ENCODE measurements around the gene DDX49. TPM values are rescaled to one million over a fixed set of nuclear protein-coding genes. Genes with fewer than 3 reads are reported as not detected.

DDX49 gene
- total and polyA plus RNA-seq, 7 donors: 32.7 to 51.1 (median 38.8) TPM

GRCh38 chr19:18895038-18895823 is 24.3 kb upstream of the DDX49 start:
- Histone ChIP-seq H3K27me3 (peaks cover 19 to 50% (median 32%) of the 10 kb centered on the region in 3 donors), H3K27ac (peak overlapping the region in 3 of 4 donors; percentile 8 to 58 (median 51)), H3K4me3 (peak overlapping the region; percentile 12 to 47 (median 38)), H3K4me1 (peaks cover 0 to 27% (median 22%) of the 10 kb centered on the region in 4 donors), H3K9me3 (no peaks in the 10 kb centered on the region), H3K36me3 (peaks cover 5 to 19% (median 10%) of the 10 kb centered on the region in 4 donors)
- intact Hi-C loops (cut with DNase I): no loop called here
- TF ChIP-seq POLR2A (IDR thresholded peaks at IDR 0.05) (no peak), EP300 (IDR thresholded peaks at IDR 0.05) (no peak), CTCF (IDR thresholded peaks at IDR 0.05) (no peak), POLR2AphosphoS5 (IDR thresholded peaks at IDR 0.05) (no peak)
- WGBS, 2 donors: 1% methylated on average over 72 of the region's 72 CpGs
- DNase-seq: no peak

- Histone ChIP-seq H3K27ac (peak within 1 kb of the TSS in 3 of 4 donors; percentile 8 to 58 (median 51)), H3K36me3 (peaks cover 6 to 26% (median 13%) of the 10 kb centered on the region in 4 donors), H3K4me3 (peak within 1 kb of the TSS; percentile 12 to 47 (median 38)), H3K4me1 (peaks cover 0 to 27% (median 22%) of the 10 kb centered on the region in 4 donors), H3K9me3 (no peaks in the 10 kb centered on the region), H3K27me3 (peaks cover 19 to 50% (median 32%) of the 10 kb centered on the region in 3 donors)
- 1% methylated on average over 89 of the region's 89 CpGs for WGBS, 2 donors
- intact Hi-C loops (cut with DNase I): no loop called here
- TF ChIP-seq CTCF (IDR thresholded peaks at IDR 0.05) (no peak), POLR2AphosphoS5 (IDR thresholded peaks at IDR 0.05) (no peak), POLR2A (IDR thresholded peaks at IDR 0.05) (no peak), EP300 (IDR thresholded peaks at IDR 0.05) (no peak)
- DNase-seq: no peak
Measured at GRCh38 chr19:18895824-18896341, 23.6 kb upstream of the DDX49 start, which contains the start of gene CERS1. CERS1 (minus strand) TSS chr19:18896158; CDS start chr19:18896072, 86 bp downstream.

- no peak overlapping the region for H3K27ac ChIP-seq
- DNase-seq: no peak
- peaks cover 9 to 31% (median 15%) of the 10 kb centered on the region in 4 donors for H3K36me3 ChIP-seq
- H3K27me3 ChIP-seq: peaks cover 19 to 50% (median 32%) of the 10 kb centered on the region in 3 donors
- H3K9me3 ChIP-seq: no peaks in the 10 kb centered on the region
- peak overlapping the region in 3 of 4 donors; percentile 16 to 32 (median 25) for H3K4me3 ChIP-seq
- no peak for TF ChIP-seq CTCF (IDR thresholded peaks at IDR 0.05)
- TF ChIP-seq POLR2AphosphoS5 (IDR thresholded peaks at IDR 0.05): no peak
- 12 to 19% methylated on average over 33 of the region's 33 CpGs for WGBS, 2 donors
- intact Hi-C loops (cut with DNase I): no loop called here
- peaks cover 0 to 27% (median 22%) of the 10 kb centered on the region in 4 donors for H3K4me1 ChIP-seq
Measured at GRCh38 chr19:18896421-18896841, 23.1 kb upstream of the DDX49 start.

GRCh38 chr19:18897094-18898029 is 22.2 kb upstream of the DDX49 start:
- Histone ChIP-seq H3K36me3 (peaks cover 9 to 36% (median 15%) of the 10 kb centered on the region in 4 donors), H3K27ac (no peak overlapping the region), H3K9me3 (no peaks in the 10 kb centered on the region), H3K4me3 (no peak overlapping the region), H3K27me3 (peaks cover 19 to 50% (median 32%) of the 10 kb centered on the region in 3 donors), H3K4me1 (peaks cover 0 to 27% (median 22%) of the 10 kb centered on the region in 4 donors)
- no peak for TF ChIP-seq CTCF (IDR thresholded peaks at IDR 0.05)
- no peak for TF ChIP-seq POLR2AphosphoS5 (IDR thresholded peaks at IDR 0.05)
- TF ChIP-seq POLR2A (IDR thresholded peaks at IDR 0.05): no peak
- TF ChIP-seq EP300 (IDR thresholded peaks at IDR 0.05): no peak
- no peak for DNase-seq
- intact Hi-C loops (cut with DNase I): no loop called here
- 85 to 89% methylated on average over 25 of the region's 25 CpGs for WGBS, 2 donors
